Ecto neural progenitor cell (in vitro differentiated cells): ENCODE data around the gene TRIM33.
A peak's percentile ranks its signal among the peaks of the same experiment; 100 is the strongest.
"Not testable (repeated sequence)": the region's sequence is repeated elsewhere in the genome, so short reads cannot be mapped to it uniquely, and the experiment has no call there.

Experiments used
- DNase-seq: peaks from one replicate; pipeline ENCODE4 v3.0.0-alpha.2; 2018; ENCODE audit warnings: low spot score

Gene TRIM33

GRCh38 chr1:114418948-114419347, 92.1 kb downstream of the TRIM33 start:
- DNase-seq: not testable (repeated sequence)

DNA sequence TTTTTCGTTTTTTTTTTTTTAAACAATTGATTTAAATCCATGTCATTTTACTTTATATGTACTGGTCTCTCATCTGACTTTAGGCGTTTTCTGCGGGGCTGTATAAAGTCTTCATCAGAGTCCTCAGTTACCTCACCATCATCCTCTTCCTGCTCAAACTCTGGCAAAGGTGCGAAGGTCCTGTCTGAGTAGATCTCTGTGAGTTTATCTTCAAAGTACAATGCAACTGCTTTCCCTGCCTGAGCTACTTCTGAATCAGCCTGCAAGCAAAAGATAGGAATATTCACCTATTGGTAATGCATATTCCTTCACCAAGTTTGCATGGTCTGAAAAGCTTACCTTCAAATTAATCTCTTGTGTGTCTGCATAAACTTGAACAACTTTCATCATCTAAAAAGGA, 113.4 kb downstream of the TRIM33 start:
- DNase-seq: no peak

DNA sequence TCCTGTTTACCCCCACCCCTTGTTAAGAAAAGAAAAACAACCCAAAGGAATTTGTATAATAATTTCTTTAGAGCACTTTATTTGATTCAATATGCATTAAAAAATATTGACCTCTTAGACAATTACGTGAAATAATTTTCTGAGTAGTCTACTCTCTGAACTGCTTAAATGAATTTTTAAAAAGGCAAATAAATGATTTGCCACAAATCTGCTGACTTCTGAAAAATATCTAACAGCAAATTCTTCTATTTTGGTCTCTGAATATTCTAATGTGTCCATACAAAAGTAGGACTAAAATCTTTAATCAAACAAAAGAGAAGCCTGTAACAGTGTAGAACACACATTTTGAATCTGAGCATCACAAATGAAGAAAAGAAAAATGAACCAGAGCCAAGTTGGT, 115.1 kb downstream of the TRIM33 start:
- DNase-seq: no peak

DNA sequence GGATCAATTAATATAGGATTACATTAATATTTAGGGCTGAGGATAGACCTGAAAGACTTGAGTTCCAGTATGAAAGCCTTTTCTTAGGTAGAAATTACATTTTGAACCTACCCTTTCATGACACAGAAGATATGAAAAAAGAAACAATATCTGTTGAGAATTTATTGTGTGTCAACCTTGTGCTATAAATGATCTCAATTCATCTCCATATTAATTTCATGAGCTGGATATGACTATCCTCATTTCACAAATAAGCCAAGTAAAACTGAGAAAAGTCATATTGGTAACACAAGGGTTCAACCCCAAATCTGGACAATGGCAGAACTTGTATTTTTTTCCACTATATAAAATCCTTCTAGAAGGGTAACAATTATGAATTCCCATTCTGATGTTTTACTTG, 120.0 kb downstream of the TRIM33 start:
- DNase-seq: no peak

DNA sequence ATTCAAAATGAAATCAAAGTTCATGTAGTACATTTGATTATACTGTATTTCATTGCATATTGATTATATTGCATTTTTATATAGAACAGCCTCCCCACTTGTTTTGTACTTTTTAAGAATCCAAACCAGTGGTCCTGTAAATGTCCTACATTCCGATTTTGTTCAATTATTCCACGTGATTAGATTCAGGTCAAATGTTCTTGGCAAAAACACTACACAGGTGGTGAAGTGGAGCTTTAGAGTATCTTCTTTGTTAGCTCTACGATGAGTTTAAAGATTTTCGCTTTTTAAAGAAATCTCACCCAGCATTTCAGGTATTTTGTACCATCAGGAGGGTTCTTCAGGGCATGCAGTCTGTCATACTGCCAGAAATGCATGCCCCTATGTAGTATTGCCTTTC, 120.6 kb downstream of the TRIM33 start:
- DNase-seq: no peak

DNA sequence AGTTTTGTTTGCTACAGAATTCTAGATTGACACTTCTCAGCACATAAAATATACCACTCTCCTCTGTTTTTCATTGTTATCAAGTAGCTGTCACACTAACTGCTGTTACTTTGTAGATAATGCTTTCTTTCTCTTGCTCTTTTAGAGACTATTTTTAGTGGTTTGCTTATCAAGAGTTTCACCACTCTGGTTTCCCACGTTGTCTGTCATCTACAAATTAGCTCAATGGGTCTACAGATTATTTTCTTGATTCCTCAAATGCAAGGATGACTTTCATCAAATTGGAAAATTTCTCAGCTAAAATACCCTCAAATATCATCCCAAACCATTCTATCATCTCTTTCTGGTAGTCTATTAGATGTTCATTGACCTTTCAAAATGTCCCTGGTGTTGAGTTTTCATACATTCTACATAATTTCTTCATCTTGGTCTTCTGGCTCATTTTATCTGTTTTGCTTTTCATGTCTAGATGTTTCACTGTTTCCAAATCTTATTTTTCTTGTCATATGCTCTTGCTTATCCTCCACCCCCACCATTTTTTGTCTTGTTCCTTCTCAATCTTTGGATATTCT, 122.5 kb downstream of the TRIM33 start:
- DNase-seq: no peak

DNA sequence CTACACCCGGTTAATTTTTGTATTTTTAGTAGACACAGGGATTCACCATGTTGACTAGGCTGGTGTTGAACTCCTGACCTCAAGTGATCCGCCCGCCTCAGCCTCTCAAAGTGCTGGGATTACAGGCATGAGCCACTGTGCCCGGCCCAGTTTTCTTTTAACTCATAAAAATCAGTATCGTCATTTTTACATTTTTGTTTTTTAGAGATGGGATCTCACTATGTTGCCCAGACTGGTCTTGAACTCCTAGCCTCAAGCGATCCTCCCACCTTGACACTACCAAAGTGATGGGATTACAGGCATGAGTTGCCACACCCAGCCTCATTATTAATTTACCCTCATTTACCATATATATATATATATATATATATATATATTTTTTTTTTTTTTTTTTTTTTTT, 123.4 kb downstream of the TRIM33 start:
- not testable (repeated sequence) for DNase-seq

DNA sequence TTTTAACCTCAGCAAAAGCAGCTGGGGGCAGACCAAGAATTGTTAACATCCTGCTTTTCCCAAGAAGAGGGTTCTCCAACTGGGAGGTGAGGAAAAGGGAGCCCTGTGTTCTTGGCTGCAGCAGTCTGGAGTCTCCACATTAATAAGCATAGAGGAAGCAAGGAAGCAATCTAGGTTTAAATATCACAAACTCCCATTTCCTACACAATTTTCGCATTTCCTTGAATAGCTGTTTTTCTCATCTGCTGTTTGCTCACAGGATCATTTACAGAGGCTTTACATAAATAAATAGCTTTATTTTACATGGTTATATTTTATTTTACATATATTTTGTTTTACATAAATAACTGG, 124.0 kb downstream of the TRIM33 start:
- no peak for DNase-seq

- no peak for DNase-seq
Observed at GRCh38 chr1:114386129-114387009, 124.6 kb downstream of the TRIM33 start.

GRCh38 chr1:114384922-114385321, 126.1 kb downstream of the TRIM33 start:
- DNase-seq: no peak

DNA sequence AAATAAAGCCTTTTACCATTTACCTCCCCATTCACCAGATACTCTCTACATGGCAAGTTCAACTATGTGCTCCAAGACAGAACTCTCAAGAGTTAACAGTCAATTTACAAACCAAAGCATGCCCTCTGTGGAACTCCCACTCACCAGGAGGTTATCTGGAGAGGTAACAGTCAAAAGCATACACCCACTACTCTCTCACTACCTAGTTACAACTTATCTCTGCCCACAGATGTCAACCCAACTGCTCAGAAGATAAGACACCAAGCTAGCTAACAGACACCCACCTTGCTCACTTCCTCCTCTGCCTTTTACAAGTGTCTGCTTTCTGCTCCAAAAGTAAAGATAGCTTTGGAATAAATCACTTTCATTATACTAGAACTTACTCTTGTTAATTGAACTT, 131.0 kb downstream of the TRIM33 start:
- DNase-seq: no peak

DNA sequence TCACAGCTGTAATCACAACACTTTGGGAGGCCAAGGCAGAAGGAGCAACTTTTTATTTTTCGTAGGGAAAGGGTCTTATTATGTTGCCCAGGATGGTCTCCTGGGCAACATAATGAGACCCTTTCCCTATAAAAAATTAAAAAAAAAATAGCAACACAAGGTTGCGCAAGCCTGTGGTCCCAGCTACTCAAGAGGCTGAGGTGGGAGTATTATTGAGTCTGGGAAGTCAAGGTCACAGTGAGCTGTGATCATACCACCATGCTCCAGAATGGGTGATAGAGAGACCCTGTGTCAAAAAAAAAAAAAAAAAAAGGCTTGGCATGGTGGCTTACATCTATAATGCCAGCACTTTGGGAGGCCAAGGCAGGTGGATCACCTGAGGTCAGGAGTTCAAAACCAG, 131.6 kb downstream of the TRIM33 start:
- no peak for DNase-seq

DNA sequence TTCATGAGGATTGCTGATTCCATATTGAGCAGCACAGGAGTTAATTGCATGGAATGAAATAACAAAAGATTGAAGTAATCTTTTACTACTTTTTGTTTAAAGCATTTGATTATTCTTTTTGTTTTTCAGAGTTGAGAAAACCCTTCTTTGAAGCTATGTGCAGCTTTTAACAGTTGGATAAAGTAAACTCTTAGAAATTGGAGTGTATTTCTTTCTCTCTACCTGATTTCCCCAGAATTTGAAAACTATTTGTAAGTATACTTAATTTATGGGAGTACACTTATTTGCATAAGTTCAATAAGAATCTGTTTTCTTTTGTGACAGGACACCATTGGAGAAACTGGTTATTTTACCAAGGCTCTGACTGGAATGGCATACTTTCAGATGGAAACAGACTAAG, 133.6 kb downstream of the TRIM33 start:
- DNase-seq: no peak

DNA sequence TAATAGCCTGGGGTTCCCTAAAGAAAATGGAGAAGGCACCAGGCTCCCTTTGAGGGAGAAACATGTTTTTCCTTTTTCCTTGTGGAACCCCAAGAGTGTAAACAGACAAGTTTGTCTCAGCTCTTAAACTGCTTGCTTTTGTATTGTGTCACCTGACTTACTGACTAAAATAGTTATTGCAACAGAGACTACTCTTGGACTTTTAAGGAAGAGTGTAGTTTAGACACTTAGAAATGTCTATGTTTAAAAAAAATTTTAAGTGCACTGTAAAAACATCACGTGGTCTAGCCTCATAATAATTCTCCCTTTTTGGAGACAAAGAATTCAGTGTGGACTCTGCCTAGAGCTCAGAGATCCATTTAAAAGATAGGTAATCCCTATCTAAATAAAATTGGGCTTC, 141.1 kb downstream of the TRIM33 start:
- no peak for DNase-seq

DNA sequence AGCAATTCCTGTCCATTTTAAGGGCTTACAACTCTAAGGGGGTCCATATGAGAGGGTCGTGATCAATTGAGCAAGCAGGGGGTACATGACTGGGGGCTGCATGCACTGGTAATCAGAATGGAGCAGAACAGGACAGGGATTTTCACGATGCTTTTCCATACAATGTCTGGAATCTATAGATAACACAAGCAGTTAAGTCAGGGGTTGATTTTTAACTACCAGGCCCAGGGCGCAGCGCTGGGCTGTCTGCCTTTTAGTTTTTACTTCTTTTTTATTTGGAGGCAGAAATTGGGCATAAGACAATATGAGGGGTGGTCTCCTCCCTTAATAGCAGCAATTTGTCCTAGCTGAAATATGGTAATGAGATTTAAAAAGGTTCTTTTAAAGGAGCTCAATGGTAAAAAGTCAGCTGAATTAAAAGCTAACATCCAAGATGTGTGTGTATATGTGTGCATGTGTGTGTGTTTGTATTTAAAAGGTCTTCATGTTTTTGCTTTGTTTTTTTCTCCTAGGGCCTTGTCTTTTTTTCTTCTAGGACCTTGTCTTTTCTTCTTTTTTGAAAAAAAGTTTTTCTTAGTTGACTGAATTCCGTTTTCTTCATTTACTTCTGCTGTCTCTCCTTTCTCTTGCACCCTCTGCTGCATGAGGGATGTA, 141.6 kb downstream of the TRIM33 start:
- not testable (repeated sequence) for DNase-seq

GRCh38 chr1:114368560-114369255, 142.3 kb downstream of the TRIM33 start:
- no peak for DNase-seq

DNA sequence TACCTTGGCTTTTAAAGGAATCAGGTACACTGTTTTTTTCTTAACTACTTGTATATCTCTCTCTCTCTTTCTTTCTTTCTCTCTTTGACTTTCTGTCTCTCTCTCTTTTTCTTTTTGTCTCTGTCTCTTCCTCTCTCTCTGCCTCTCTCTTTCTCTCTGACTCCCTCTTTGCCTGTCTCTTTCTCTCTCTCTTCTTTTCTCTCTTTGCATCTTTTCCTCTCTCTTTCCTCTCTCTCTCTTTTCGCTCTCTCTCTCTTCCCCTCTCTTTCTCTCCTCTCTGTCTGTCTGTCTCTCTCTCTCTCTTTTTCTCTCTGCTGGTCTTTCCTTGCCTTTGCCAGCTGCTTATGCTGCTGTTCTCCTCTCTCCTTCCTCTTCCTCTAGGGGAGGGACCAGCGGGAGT, 143.2 kb downstream of the TRIM33 start:
- no peak for DNase-seq

DNA sequence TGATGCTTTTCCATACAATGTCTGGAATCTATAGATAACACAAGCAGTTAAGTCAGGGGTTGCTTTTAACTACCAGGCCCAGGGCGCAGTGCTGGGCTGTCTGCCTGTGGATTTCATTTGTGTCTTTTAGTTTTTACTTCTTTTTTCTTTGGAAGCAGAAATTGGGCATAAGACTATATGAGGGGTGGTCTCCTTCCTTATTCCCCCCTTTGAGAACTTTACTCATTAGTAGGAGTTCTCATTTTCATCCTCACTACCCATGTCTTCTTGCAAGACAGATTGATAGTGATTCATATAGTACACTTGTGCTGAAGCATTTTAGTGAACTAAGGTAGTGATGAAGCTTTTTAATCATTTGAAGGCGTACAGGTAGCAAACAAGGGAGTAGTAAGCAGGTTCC, 147.8 kb downstream of the TRIM33 start:
- DNase-seq: not testable (repeated sequence)

- DNase-seq: no peak
Observed at GRCh38 chr1:114359791-114360190, 151.2 kb downstream of the TRIM33 start.

GRCh38 chr1:114355240-114355639, 155.8 kb downstream of the TRIM33 start:
- DNase-seq: no peak

- peak; percentile 43 for DNase-seq
Observed at GRCh38 chr1:114353262-114353661, 157.7 kb downstream of the TRIM33 start.

GRCh38 chr1:114352797-114353196, 158.2 kb downstream of the TRIM33 start:
- no peak for DNase-seq
